Keratinocyte (primary cell): ENCODE results near the gene DDX31. TPM values are rescaled to one million over a fixed set of nuclear protein-coding genes. Genes with fewer than 3 reads are reported as not detected.

ENCODE experiments used
- DNase-seq: peaks from one replicate; pipeline ENCODE4 v3.0.0-alpha.2; 2011; ENCODE audit warnings: low read depth, missing footprints, low spot score
- FAIRE-seq: peaks from 2 replicates; lab custom pipeline; 2011; peaks lifted over from hg19 to GRCh38; lab: Jason Lieb, UNC
- H2AFZ ChIP-seq: 2 replicates; pipeline ENCODE4 v1.6.0; 2012; ENCODE audit warnings: low read length, control low read depth, inconsistent platforms; ENCODE audit not compliant: control insufficient read depth
- H3K27ac ChIP-seq: 2 replicates; pipeline ENCODE4 v1.5.1; 2011; ENCODE audit warnings: low read length; ENCODE audit not compliant: control insufficient read depth, insufficient read depth
- H3K27me3 ChIP-seq: 3 replicates; pipeline ENCODE4 v1.6.0; 2011; ENCODE audit warnings: low read length; ENCODE audit not compliant: control insufficient read depth, insufficient read depth; ENCODE audit errors: extremely low read depth
- H3K36me3 ChIP-seq, 2 experiments: 2 replicates in 1 of 2; 3 replicates in 1 of 2; pipeline ENCODE4 v1.5.1; 2011; ENCODE audit warnings: low read length in 2 of 2, mild to moderate bottlenecking in 1 of 2; ENCODE audit not compliant: control insufficient read depth in 2 of 2, insufficient read depth in 2 of 2; ENCODE audit errors: extremely low read depth in 1 of 2
- H3K4me1 ChIP-seq: 3 replicates; pipeline ENCODE4 v1.5.1; 2011; ENCODE audit warnings: low read length; ENCODE audit not compliant: control insufficient read depth, insufficient read depth; ENCODE audit errors: extremely low read depth
- H3K4me2 ChIP-seq: 3 replicates; pipeline ENCODE4 v1.6.0; 2011; ENCODE audit warnings: low read depth, low read length; ENCODE audit not compliant: control insufficient read depth, insufficient read depth; ENCODE audit errors: extremely low read depth
- H3K4me3 ChIP-seq, 3 experiments: fragments of 200-600 bp in 1 of 3; sonication (generic) in 1 of 3; 2 replicates in 2 of 3; 3 replicates in 1 of 3; pipeline ENCODE4 v1.5.1; 2011 to 2016; ENCODE audit warnings: low read length in 3 of 3, mild to moderate bottlenecking in 3 of 3, control low read depth in 2 of 3, inconsistent platforms in 1 of 3, low read depth in 1 of 3, mixed read lengths in 1 of 3, mixed run types in 1 of 3, moderate library complexity in 1 of 3; ENCODE audit not compliant: control insufficient read depth in 2 of 3, insufficient read depth in 2 of 3; ENCODE audit errors: extremely low read depth in 1 of 3
- H3K79me2 ChIP-seq: 2 replicates; pipeline ENCODE4 v1.6.0; 2012; ENCODE audit warnings: low read length; ENCODE audit not compliant: control insufficient read depth, insufficient read depth
- H3K9ac ChIP-seq: 3 replicates; pipeline ENCODE4 v1.6.0; 2011; ENCODE audit warnings: low read length; ENCODE audit not compliant: control insufficient read depth, insufficient read depth; ENCODE audit errors: extremely low read depth
- H3K9me1 ChIP-seq: 3 replicates; pipeline ENCODE4 v1.6.0; 2011; ENCODE audit warnings: low read length; ENCODE audit not compliant: control insufficient read depth, insufficient read depth; ENCODE audit errors: extremely low read depth
- H3K9me3 ChIP-seq: 2 replicates; pipeline ENCODE4 v1.5.1; 2012; ENCODE audit warnings: low read depth, low read length; ENCODE audit not compliant: control insufficient read depth
- H4K20me1 ChIP-seq: 3 replicates; pipeline ENCODE4 v1.6.0; 2011; ENCODE audit warnings: low read length; ENCODE audit not compliant: control insufficient read depth, insufficient read depth; ENCODE audit errors: extremely low read depth
- EZH2 ChIP-seq: IDR thresholded peaks from one replicate; pipeline ENCODE4 v1.6.1; 2012; ENCODE audit warnings: inconsistent platforms, mild to moderate bottlenecking, low read length, moderate library complexity
- dilution Hi-C: fragments of 300-500 bp; cut with MboI; formaldehyde crosslinking; loops from one replicate; pipeline ENCODE4 v1.7.0; 2020; ENCODE audit warnings: low sequenced_read_pairs; ENCODE audit not compliant: extremely low pct_ligation_motif_present
- polyA plus RNA-seq, 5 experiments: library from polyadenylated mRNA; depleted of rRNA in 3 of 5; stranded (reverse) in 3 of 5; stranded (forward) in 1 of 5; unstranded in 1 of 5; fragments of >200 nt; gene quantifications; 1 replicate in 1 of 5; 2 replicates in 3 of 5; 3 replicates in 1 of 5; pipeline versions ENCODE4 v1.2.1 to v1.2.3, GENCODE V29; 2011 to 2012; ENCODE audit warnings: missing spikeins in 2 of 5, low read depth in 1 of 5, low replicate concordance in 1 of 5
- TF ChIP-seq, protein P1 (sequence below), 3 experiments: IDR thresholded peaks in 1 of 3; conservative IDR thresholded peaks in 1 of 3; optimal IDR thresholded peaks in 1 of 3; 2 replicates in 2 of 3; 3 replicates in 1 of 3; pipeline versions ENCODE3 to v1.5.1; 2011; ENCODE audit warnings: low read length in 3 of 3, mild to moderate bottlenecking in 3 of 3, moderate library complexity in 2 of 3, control low read depth in 1 of 3, inconsistent platforms in 1 of 3; ENCODE audit not compliant: insufficient read depth in 2 of 3; ENCODE audit errors: extremely low read depth in 1 of 3

Gene DDX31
- polyA plus RNA-seq, 1 donor (not counting 4 experiments of a cell fraction or from before 2014, with no cell fraction given), result 21.0 TPM

DNA sequence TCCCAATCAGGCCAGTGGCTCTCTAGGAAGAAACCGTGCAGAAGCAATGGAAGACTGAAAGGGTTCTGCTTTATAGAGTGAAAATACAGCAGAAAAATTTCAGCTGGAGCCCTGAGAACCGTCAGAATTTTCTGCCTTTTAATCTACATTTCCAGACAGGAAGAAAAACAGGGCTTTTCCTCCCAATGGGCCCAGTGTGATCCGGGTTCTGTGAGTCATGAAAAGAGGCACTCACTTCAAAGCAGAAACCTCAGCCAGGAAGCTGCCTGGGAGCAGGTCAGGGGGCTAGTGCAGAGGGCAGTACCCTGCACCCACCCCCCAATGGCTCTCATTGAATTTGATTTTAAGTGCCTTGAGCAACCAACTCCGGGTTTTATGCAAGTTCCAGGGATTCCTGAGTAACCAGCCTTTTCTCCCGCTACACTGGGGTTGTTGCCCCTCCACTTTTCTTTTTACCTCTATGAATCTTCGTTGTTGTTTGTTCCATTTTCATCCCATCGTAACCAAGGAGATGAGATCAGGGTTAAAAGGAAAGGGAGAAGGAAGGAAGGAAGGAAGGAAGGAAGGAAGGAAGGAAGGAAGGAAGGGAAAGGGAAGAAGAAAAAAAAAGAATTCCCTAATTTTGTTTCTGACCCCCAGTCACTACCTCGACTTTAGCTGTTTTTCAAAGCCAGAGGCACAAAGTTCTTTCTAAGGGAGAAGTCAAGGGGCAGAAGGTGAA is 86.0 kb downstream of the DDX31 start:
- Histone ChIP-seq H3K9me1 (peaks cover 4% of the 10 kb centered on the region), H3K27me3 (peaks cover 98% of the 10 kb centered on the region), H3K79me2 (no peaks in the 10 kb centered on the region), H3K27ac (no peak overlapping the region), H3K9me3 (no peaks in the 10 kb centered on the region), H2AFZ (no peak overlapping the region), H3K9ac (no peak overlapping the region), H3K4me1 (peaks cover 6% of the 10 kb centered on the region), H3K36me3 (no peaks in the 10 kb centered on the region), H3K4me3 (no peak overlapping the region), H4K20me1 (peaks cover 34% of the 10 kb centered on the region), H3K4me2 (no peak overlapping the region)
- FAIRE-seq (no peak), DNase-seq (no peak)
- dilution Hi-C loops, result no loop called here
- TF ChIP-seq EZH2, result peak; percentile 34
- TF ChIP-seq, protein P1, sequence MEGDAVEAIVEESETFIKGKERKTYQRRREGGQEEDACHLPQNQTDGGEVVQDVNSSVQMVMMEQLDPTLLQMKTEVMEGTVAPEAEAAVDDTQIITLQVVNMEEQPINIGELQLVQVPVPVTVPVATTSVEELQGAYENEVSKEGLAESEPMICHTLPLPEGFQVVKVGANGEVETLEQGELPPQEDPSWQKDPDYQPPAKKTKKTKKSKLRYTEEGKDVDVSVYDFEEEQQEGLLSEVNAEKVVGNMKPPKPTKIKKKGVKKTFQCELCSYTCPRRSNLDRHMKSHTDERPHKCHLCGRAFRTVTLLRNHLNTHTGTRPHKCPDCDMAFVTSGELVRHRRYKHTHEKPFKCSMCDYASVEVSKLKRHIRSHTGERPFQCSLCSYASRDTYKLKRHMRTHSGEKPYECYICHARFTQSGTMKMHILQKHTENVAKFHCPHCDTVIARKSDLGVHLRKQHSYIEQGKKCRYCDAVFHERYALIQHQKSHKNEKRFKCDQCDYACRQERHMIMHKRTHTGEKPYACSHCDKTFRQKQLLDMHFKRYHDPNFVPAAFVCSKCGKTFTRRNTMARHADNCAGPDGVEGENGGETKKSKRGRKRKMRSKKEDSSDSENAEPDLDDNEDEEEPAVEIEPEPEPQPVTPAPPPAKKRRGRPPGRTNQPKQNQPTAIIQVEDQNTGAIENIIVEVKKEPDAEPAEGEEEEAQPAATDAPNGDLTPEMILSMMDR (optimal IDR thresholded peaks at IDR 0.05 in 1 of 3, IDR thresholded peaks at IDR 0.05 in 1 of 3, conservative IDR thresholded peaks at IDR 0.05 in 1 of 3; ENCODE audit: extremely low read depth in 1 of 3, insufficient read depth in 2 of 3, low read length in 3 of 3), result no peak

DNA sequence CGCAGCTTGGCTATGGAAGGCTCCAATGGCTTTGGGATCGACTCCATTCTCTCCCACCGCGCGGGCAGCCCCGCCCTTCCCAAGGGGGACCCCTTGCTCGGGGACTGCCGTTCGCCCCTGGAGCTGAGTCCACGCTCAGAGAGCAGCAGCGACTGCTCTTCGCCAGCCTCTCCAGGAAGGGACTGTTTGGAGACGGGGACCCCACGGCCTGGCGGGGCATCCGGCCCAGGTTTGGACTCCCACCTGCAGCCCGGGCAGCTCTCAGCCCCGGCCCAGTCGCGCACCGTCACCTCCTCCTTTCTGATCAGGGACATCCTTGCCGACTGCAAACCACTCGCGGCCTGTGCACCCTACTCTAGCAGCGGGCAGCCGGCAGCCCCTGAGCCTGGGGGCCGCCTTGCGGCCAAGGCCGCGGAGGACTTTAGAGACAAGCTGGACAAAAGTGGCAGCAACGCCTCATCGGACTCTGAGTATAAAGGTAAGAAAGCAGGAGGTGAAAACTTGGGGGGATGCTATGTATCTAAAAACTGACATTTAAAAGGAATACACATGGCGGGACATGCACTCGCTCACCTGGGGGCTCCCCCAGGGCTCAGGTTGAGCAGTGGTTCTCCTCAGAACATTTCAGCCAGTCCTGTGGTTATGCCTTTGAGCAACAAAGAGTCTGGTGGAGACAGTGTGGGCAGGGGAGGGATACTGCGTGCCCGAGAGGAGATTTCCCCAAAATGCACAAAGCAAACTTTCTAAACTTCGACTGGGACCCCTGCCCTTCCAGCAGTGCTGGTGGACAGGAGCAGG is 86.8 kb downstream of the DDX31 start:
- H4K20me1 ChIP-seq, result peaks cover 34% of the 10 kb centered on the region
- FAIRE-seq, result no peak

More for the DNA sequence above, 86.8 kb downstream of the DDX31 start:
- peaks cover 6% of the 10 kb centered on the region for H3K4me1 ChIP-seq
- no peak overlapping the region for H3K27ac ChIP-seq
- no peak overlapping the region for H3K4me2 ChIP-seq
- H3K36me3 ChIP-seq, result no peaks in the 10 kb centered on the region
- H3K79me2 ChIP-seq, result no peaks in the 10 kb centered on the region
- dilution Hi-C loops, result no loop called here
- H3K27me3 ChIP-seq, result peaks cover 96% of the 10 kb centered on the region
- no peak overlapping the region for H3K4me3 ChIP-seq
- peak; percentile 55 for TF ChIP-seq EZH2
- TF ChIP-seq, protein P1 (optimal IDR thresholded peaks at IDR 0.05 in 1 of 3, IDR thresholded peaks at IDR 0.05 in 1 of 3, conservative IDR thresholded peaks at IDR 0.05 in 1 of 3; ENCODE audit: extremely low read depth in 1 of 3, insufficient read depth in 2 of 3, low read length in 3 of 3), result no peak
- peaks cover 4% of the 10 kb centered on the region for H3K9me1 ChIP-seq
- H2AFZ ChIP-seq, result no peak overlapping the region
- H3K9me3 ChIP-seq, result no peaks in the 10 kb centered on the region
- no peak overlapping the region for H3K9ac ChIP-seq
- DNase-seq, result no peak
